ENCODE measurements around the gene MALT1. TPM values are rescaled to one million over a fixed set of nuclear protein-coding genes. Genes with fewer than 3 reads are reported as not detected.
"Not testable (repeated sequence)": the region's sequence is repeated elsewhere in the genome, so short reads cannot be mapped to it uniquely, and the experiment has no call there.

Gene MALT1
- total RNA-seq, 3 donors from 2014 or later (not counting 1 experiment from before 2014, with no cell fraction given), result 49.8 to 55.8 (median 54.5) TPM

DNA sequence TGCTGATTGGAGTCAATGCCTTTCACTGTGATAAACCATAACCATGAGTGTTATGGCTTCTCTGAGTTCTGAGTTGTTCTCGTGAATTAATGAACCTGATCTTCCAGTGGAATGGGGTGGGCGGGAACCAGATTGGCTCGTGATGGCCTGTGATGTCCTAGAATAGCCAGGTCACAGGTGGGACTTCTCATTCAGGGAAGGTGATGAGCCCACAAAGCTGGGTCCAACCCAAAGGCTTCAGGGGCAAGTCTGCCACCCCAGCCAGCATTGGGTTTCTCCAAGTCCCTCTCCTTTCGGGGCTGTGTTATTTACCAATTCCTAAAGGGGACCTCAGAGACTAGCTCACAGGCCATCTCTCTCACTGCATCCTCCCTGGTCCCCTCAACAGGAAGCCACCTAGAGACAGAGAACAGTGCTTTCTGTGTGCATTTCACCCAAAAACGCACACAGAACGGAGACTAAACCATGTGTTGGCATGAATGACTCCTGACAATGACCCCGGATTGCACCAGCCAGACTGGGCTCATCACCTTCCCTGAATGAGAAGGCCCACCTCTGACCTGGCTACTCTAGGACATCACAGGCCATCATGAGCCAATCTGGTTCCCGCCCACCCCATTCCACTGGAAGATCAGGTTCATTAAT, 85.5 kb downstream of the MALT1 start:
- intact Hi-C loops (cut with micrococcal nuclease), result no loop called here
- Mint-ChIP-seq H3K4me3 (no peak overlapping the region), H3K36me3 (no peaks in the 10 kb centered on the region), H3K9me3 (no peaks in the 10 kb centered on the region), H3K4me1 (peaks cover 9 to 18% of the 10 kb centered on the region in 2 donors), H3K27me3 (ENCODE audit: low read depth in 2 of 2) (no peaks in the 10 kb centered on the region), H3K27ac (no peak overlapping the region)
- Histone ChIP-seq H3K4me3 (ENCODE audit: low read length) (no peak overlapping the region), H3K36me3 (ENCODE audit: control insufficient read depth, insufficient read depth, low read length) (no peaks in the 10 kb centered on the region), H3K9me3 (ENCODE audit: control insufficient read depth, insufficient read depth, low read length) (no peaks in the 10 kb centered on the region), H3K27me3 (ENCODE audit: control insufficient read depth, insufficient read depth, low read length) (no peaks in the 10 kb centered on the region), H3K27ac (ENCODE audit: low read length) (no peak overlapping the region), H3K4me1 (ENCODE audit: control insufficient read depth, insufficient read depth, low read length) (peaks cover 15% of the 10 kb centered on the region)
- WGBS (ENCODE audit: insufficient coverage), result 96% methylated on average over 8 of the region's 8 CpGs
- ATAC-seq, result no peak
- TF ChIP-seq, protein P1, sequence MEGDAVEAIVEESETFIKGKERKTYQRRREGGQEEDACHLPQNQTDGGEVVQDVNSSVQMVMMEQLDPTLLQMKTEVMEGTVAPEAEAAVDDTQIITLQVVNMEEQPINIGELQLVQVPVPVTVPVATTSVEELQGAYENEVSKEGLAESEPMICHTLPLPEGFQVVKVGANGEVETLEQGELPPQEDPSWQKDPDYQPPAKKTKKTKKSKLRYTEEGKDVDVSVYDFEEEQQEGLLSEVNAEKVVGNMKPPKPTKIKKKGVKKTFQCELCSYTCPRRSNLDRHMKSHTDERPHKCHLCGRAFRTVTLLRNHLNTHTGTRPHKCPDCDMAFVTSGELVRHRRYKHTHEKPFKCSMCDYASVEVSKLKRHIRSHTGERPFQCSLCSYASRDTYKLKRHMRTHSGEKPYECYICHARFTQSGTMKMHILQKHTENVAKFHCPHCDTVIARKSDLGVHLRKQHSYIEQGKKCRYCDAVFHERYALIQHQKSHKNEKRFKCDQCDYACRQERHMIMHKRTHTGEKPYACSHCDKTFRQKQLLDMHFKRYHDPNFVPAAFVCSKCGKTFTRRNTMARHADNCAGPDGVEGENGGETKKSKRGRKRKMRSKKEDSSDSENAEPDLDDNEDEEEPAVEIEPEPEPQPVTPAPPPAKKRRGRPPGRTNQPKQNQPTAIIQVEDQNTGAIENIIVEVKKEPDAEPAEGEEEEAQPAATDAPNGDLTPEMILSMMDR (IDR thresholded peaks at IDR 0.05), result no peak
- DNase-seq, result no peak

DNA sequence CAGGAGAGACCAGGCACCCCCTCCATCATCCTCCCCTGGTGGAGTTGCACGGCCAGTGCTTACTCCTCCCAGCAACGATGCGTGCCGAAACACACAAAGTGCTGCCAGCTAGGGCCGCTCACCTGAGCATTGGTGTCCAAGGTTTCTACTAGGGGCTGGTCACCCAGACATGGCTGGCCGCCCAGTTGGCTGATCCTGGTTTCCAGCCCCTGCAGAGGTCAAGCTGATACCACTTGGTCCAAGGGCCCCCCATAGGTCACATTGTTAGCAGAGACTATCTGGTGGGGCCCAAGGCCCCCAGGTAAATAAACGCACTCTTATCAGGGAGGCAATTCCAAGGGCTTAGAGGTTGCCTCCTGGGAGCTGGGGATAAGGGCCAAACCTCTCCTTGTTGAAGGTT, 86.1 kb downstream of the MALT1 start:
- H3K36me3 Mint-ChIP-seq; ATAC-seq; H3K9me3 ChIP-seq (ENCODE audit: control insufficient read depth, insufficient read depth, low read length); H3K27me3 Mint-ChIP-seq (ENCODE audit: low read depth in 2 of 2); H3K4me3 Mint-ChIP-seq; H3K27ac Mint-ChIP-seq; H3K4me3 ChIP-seq (ENCODE audit: low read length); DNase-seq; intact Hi-C loops (cut with micrococcal nuclease); H3K36me3 ChIP-seq (ENCODE audit: control insufficient read depth, insufficient read depth, low read length); H3K9me3 Mint-ChIP-seq; H3K27ac ChIP-seq (ENCODE audit: low read length); H3K27me3 ChIP-seq (ENCODE audit: control insufficient read depth, insufficient read depth, low read length): not testable (repeated sequence)
- peaks cover 20% of the 10 kb centered on the region for H3K4me1 ChIP-seq (ENCODE audit: control insufficient read depth, insufficient read depth, low read length)
- peaks cover 11 to 20% of the 10 kb centered on the region in 2 donors for H3K4me1 Mint-ChIP-seq
- WGBS (ENCODE audit: insufficient coverage), result 98% methylated on average over 6 of the region's 7 CpGs

DNA sequence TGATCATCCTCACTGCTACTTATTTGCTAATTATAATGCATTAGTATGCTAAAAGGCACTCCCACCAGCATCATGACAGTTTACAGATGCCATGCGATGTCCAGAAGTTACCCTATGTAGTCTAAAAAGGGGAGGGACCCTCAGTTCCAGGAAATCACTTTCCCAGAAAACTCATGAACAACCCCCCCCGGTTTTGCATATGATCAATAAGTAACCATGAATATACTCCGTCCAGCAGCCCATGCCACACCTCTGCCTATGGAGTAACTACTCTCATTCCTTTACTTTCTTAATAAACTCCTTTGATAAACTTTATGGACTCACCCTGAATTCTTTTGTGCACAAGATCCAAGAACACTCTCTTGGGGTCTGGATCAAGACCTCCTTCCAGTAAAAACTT, 86.8 kb downstream of the MALT1 start:
- Mint-ChIP-seq H3K27me3 (ENCODE audit: low read depth in 2 of 2) (no peaks in the 10 kb centered on the region), H3K4me3 (no peak overlapping the region), H3K27ac (no peak overlapping the region), H3K9me3 (no peaks in the 10 kb centered on the region), H3K36me3 (no peaks in the 10 kb centered on the region), H3K4me1 (peaks cover 11 to 20% of the 10 kb centered on the region in 2 donors)
- WGBS (ENCODE audit: insufficient coverage), result 59% methylated on average over 2 of the region's 3 CpGs
- intact Hi-C loops (cut with micrococcal nuclease), result no loop called here
- Histone ChIP-seq H3K4me3 (ENCODE audit: low read length) (no peak overlapping the region), H3K9me3 (ENCODE audit: control insufficient read depth, insufficient read depth, low read length) (no peaks in the 10 kb centered on the region), H3K27me3 (ENCODE audit: control insufficient read depth, insufficient read depth, low read length) (no peaks in the 10 kb centered on the region), H3K36me3 (ENCODE audit: control insufficient read depth, insufficient read depth, low read length) (no peaks in the 10 kb centered on the region), H3K27ac (ENCODE audit: low read length) (no peak overlapping the region), H3K4me1 (ENCODE audit: control insufficient read depth, insufficient read depth, low read length) (peaks cover 20% of the 10 kb centered on the region)
- no peak for ATAC-seq
- no peak for DNase-seq
- TF ChIP-seq, protein P1 (IDR thresholded peaks at IDR 0.05), result no peak

DNA sequence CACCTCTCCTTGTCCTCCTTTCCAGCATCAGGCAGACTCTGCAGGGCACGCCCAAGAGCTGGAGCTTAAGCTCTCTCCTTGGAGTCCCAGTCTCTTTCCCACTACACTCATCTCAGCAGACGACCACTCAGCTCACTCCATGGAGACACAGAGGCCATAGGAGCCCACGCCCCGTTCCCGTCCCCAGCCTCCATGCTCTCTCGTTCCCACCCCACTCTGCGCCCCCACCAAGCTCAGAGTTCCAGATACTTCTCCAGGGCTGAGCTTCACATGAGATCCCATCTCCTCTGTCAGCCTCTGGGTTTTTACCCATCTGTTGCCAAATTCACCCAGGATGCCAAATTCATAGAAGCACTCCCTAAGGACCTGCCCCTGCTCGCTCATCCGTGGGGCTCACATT, 87.3 kb downstream of the MALT1 start:
- Histone ChIP-seq H3K27ac (ENCODE audit: low read length) (no peak overlapping the region), H3K9me3 (ENCODE audit: control insufficient read depth, insufficient read depth, low read length) (no peaks in the 10 kb centered on the region), H3K36me3 (ENCODE audit: control insufficient read depth, insufficient read depth, low read length) (no peaks in the 10 kb centered on the region), H3K4me3 (ENCODE audit: low read length) (no peak overlapping the region), H3K4me1 (ENCODE audit: control insufficient read depth, insufficient read depth, low read length) (peaks cover 20% of the 10 kb centered on the region), H3K27me3 (ENCODE audit: control insufficient read depth, insufficient read depth, low read length) (no peaks in the 10 kb centered on the region)
- WGBS (ENCODE audit: insufficient coverage), result 93% methylated on average over 9 of the region's 9 CpGs
- Mint-ChIP-seq H3K27me3 (ENCODE audit: low read depth in 2 of 2) (no peaks in the 10 kb centered on the region), H3K36me3 (no peaks in the 10 kb centered on the region), H3K4me1 (peaks cover 11 to 20% of the 10 kb centered on the region in 2 donors), H3K9me3 (no peaks in the 10 kb centered on the region), H3K27ac (no peak overlapping the region), H3K4me3 (no peak overlapping the region)
- TF ChIP-seq, protein P1 (IDR thresholded peaks at IDR 0.05), result no peak
- intact Hi-C loops (cut with micrococcal nuclease), result no loop called here
- DNase-seq (no peak), ATAC-seq (no peak)

All from natural killer cell (primary cell).